NT2/D1 (cell line): ENCODE measurements around the gene NAPSA.

Source experiments
- SUZ12 ChIP-seq: IDR thresholded peaks from 2 replicates; pipeline ENCODE4 v1.6.1; 2011; ENCODE audit not compliant: insufficient read length, insufficient read depth; ENCODE audit errors: extremely low read depth
- ZNF274 ChIP-seq: IDR thresholded peaks from 2 replicates; pipeline ENCODE4 v1.6.1; 2011; ENCODE audit warnings: mild to moderate bottlenecking, low read depth, low read length

DNA sequence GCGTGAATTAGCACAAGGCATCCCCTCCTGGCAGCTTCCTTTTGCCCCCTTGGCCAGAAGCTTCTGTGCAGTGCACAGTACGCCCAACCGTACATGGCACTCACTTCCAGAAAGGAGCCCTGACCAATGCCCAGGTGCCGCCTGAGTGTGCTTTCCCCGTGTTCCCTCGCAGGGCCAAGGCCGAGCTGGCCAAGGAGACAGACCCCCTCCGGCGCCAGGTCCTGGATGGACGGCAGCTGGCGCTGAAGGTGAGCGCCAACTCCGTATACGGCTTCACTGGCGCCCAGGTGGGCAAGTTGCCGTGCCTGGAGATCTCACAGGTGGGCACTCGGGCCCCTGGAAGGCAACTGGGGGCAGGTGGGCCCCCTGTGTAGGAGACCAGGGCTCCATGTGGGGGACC lies 43.9 kb upstream of the NAPSA start:
- no peak for TF ChIP-seq ZNF274
- no peak for TF ChIP-seq SUZ12
